ENCODE data around the gene PLEKHA1. TPM values are rescaled to one million over a fixed set of nuclear protein-coding genes. Genes with fewer than 3 reads are reported as not detected.

The PLEKHA1 gene
- total RNA-seq, 1 donor from 2014 or later, result 35.3 TPM

DNA sequence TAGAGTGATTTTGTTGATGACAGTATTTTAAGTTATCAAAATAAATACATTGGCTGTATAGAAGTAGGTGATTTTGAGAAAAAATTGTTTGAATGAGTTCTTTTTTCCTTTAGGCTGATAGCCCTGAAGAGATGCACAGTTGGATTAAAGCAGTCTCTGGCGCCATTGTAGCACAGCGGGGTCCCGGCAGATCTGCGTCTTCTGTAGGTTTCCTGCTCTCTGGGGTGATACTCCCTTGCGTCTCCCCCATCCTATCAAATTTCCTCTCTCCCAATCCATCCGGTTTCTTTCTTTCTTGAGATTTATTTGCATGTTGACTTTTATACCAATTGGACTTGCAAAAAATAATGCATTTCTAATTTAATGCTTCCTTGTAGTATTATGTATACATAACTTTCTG is 52.3 kb downstream of the PLEKHA1 start:
- FAIRE-seq (no peak), DNase-seq (ENCODE audit: low read depth) (no peak)
- Histone ChIP-seq H3K36me3 (ENCODE audit: control insufficient read depth, insufficient read depth, low read length) (peaks cover 10% of the 10 kb centered on the region), H3K27me3 (ENCODE audit: control insufficient read depth, insufficient read depth, low read length) (no peaks in the 10 kb centered on the region), H3K4me3 (ENCODE audit: low read depth, low read length) (no peak overlapping the region)
- TF ChIP-seq, protein P1, sequence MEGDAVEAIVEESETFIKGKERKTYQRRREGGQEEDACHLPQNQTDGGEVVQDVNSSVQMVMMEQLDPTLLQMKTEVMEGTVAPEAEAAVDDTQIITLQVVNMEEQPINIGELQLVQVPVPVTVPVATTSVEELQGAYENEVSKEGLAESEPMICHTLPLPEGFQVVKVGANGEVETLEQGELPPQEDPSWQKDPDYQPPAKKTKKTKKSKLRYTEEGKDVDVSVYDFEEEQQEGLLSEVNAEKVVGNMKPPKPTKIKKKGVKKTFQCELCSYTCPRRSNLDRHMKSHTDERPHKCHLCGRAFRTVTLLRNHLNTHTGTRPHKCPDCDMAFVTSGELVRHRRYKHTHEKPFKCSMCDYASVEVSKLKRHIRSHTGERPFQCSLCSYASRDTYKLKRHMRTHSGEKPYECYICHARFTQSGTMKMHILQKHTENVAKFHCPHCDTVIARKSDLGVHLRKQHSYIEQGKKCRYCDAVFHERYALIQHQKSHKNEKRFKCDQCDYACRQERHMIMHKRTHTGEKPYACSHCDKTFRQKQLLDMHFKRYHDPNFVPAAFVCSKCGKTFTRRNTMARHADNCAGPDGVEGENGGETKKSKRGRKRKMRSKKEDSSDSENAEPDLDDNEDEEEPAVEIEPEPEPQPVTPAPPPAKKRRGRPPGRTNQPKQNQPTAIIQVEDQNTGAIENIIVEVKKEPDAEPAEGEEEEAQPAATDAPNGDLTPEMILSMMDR (IDR thresholded peaks at IDR 0.05; ENCODE audit: insufficient read depth, low read length, severe bottlenecking), result no peak

DNA sequence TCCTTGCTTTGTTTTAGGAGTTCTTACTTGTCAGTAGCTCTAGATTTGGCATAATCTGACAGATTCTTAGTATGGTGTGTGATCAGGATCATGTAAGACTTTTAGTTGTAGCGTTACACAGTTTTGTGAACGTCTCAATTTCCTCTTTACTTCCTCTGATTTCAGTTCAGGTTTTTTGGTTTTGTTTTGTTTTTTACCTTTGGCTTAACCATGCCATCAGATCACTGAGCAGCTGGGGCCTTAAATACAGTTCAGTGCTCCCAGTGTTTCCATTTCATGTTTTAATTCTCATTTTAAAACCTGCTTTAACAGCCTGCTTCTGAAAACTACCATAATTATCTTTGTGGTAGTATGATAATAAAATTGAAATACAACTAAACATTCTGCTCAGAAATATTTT is 52.8 kb downstream of the PLEKHA1 start:
- no peak overlapping the region for H3K4me3 ChIP-seq (ENCODE audit: low read depth, low read length)
- no peak for FAIRE-seq
- TF ChIP-seq, protein P1 (IDR thresholded peaks at IDR 0.05; ENCODE audit: insufficient read depth, low read length, severe bottlenecking), result no peak
- no peaks in the 10 kb centered on the region for H3K27me3 ChIP-seq (ENCODE audit: control insufficient read depth, insufficient read depth, low read length)
- no peak for DNase-seq (ENCODE audit: low read depth)
- H3K36me3 ChIP-seq (ENCODE audit: control insufficient read depth, insufficient read depth, low read length), result peaks cover 10% of the 10 kb centered on the region

DNA sequence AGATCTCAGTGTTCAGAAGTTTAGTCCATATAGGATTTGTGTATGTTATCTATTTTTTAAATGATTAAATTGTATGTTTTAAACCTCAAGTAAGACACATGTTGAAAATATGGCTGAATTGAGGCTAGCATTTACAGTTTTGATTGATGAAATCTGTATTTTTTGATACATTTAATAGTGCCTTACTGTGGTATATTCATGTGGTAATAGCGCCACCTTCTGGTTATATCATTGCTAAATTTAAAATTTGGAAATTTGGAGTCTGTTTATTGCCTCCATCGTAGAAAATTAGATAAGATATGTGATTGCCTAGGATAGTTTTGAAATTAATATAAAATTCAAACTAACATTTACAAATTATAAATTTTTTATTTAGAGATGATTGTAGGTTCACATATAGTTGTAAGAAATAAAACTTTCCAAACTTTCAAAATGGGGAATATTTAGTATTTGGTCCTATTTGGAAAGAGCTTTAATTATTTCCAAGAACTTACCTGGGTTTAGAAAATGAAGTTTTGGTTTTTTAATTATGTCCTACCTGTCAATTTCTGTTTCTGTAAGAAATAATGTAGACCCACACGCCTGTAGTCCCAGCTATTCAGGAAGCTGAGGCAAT is 60.8 kb downstream of the PLEKHA1 start:
- H3K27me3 ChIP-seq (ENCODE audit: control insufficient read depth, insufficient read depth, low read length), result no peaks in the 10 kb centered on the region
- H3K36me3 ChIP-seq (ENCODE audit: control insufficient read depth, insufficient read depth, low read length), result no peaks in the 10 kb centered on the region
- TF ChIP-seq, protein P1 (IDR thresholded peaks at IDR 0.05; ENCODE audit: insufficient read depth, low read length, severe bottlenecking), result no peak
- DNase-seq (ENCODE audit: low read depth) (peak; percentile 49), FAIRE-seq (no peak)
- no peak overlapping the region for H3K4me3 ChIP-seq (ENCODE audit: low read depth, low read length)

DNA sequence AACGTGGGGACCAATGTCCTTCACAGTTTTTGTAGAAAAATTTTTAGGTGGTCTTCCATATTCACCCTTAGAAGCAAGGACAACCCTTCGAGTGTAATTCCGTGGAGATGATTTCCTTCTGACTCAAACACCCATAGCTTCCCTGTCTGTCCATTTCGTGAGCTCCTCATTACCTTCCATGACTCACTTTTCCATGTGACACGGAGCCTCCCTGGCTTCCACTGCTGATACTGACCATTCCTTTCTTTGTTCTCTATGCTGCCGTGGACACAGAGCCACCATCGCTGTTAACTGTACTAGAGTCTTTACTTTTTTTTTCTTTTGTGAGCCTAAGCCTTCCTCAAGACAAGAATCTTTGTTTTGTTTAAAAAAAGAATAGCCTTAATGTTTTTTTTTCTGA is 67.5 kb downstream of the PLEKHA1 start:
- DNase-seq (ENCODE audit: low read depth), result peak; percentile 76
- TF ChIP-seq, protein P1 (IDR thresholded peaks at IDR 0.05; ENCODE audit: insufficient read depth, low read length, severe bottlenecking), result no peak
- Histone ChIP-seq H3K36me3 (ENCODE audit: control insufficient read depth, insufficient read depth, low read length) (no peaks in the 10 kb centered on the region), H3K4me3 (ENCODE audit: low read depth, low read length) (no peak overlapping the region), H3K27me3 (ENCODE audit: control insufficient read depth, insufficient read depth, low read length) (no peaks in the 10 kb centered on the region)
- peak; percentile 64 for FAIRE-seq

DNA sequence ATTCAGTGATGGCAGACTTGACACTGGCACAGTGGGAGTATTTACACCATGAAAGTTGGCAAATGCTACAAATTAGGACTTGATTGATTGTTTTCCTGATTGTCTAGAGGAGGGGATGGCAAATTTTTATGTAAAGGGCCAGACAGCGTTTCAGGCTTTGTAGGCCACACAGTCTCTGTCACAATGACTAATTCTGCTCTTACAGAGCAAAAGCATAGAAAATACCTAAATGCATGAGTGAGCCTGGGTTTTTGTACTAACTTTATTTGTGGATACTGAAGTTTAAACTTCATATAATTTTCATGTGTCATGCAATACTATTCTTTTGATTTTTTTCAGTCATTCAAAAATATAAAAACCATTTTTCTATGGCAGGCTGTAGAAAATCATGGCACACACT is 71.0 kb downstream of the PLEKHA1 start:
- Histone ChIP-seq H3K4me3 (ENCODE audit: low read depth, low read length) (no peak overlapping the region), H3K27me3 (ENCODE audit: control insufficient read depth, insufficient read depth, low read length) (no peaks in the 10 kb centered on the region), H3K36me3 (ENCODE audit: control insufficient read depth, insufficient read depth, low read length) (no peaks in the 10 kb centered on the region)
- FAIRE-seq (no peak), DNase-seq (ENCODE audit: low read depth) (no peak)
- TF ChIP-seq, protein P1 (IDR thresholded peaks at IDR 0.05; ENCODE audit: insufficient read depth, low read length, severe bottlenecking), result no peak

DNA sequence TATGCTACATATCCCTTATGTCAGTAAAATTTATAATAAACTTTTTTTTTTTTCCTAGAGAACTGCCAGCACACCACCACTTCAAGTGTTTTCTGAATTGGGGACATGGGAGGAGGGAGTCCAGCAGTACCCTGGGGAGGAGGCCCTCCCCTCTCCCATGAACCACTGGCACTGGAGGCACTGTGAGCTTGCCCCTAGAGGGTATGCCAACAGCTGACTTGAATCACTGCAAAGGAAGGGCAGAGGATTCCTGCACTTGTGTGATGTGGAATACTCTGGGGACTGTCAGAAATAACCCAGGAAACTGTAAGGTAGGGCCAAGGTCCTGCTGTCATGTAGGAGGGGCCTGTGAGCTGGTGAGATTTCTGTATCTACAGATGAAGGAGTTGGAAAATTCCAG is 71.4 kb downstream of the PLEKHA1 start:
- no peak overlapping the region for H3K4me3 ChIP-seq (ENCODE audit: low read depth, low read length)
- TF ChIP-seq, protein P1 (IDR thresholded peaks at IDR 0.05; ENCODE audit: insufficient read depth, low read length, severe bottlenecking), result no peak
- DNase-seq (ENCODE audit: low read depth) (no peak), FAIRE-seq (no peak)
- H3K36me3 ChIP-seq (ENCODE audit: control insufficient read depth, insufficient read depth, low read length), result no peaks in the 10 kb centered on the region
- H3K27me3 ChIP-seq (ENCODE audit: control insufficient read depth, insufficient read depth, low read length), result no peaks in the 10 kb centered on the region
